NK-92 (cell line): ENCODE data around the gene PLEKHA7.

Experiments used
- DNase-seq: peaks from one replicate; lab custom pipeline; 2025; ENCODE audit not compliant: unreplicated experiment; lab: John Stamatoyannopoulos, UW

PLEKHA7 gene

DNA sequence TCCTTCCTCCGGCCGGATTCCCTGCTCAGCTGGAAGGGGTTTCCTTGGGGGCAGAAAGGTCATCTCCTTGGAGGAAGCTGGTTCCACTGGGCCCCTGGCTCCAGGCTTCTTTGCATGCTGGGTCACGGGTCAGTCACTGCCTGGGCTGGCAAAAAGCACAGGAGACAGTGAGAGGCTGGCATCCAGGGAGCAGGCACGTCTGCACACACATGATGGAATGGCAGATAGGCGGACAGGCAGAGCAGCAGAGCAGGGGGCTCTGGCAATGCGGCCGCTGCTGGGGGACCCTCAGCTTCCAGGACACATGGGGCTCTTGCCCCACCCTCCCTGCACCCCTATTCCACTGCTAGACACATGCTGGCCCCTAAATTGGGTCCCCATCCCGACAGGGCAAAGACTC lies 235.3 kb downstream of the PLEKHA7 start:
- no peak for DNase-seq

DNA sequence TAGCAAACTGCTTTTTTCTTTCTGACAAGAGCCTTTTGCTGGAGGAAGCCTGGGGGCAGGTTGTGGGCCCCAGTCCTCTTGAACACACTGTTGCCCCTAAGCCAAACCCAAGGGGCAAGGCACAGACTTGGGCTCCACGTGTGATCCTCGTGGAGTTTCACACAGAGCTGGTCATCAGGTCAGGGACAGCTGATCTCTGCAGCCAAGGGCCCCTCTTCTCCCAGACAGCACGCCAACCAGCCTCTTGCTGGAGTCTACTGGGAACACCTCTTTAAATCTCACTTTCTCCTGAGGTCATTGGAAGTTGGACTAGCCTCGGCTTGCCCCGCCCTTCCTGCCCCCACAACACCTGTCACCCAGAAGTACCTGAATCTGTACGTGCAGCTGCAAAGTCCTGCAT lies 235.9 kb downstream of the PLEKHA7 start:
- DNase-seq = no peak

DNA sequence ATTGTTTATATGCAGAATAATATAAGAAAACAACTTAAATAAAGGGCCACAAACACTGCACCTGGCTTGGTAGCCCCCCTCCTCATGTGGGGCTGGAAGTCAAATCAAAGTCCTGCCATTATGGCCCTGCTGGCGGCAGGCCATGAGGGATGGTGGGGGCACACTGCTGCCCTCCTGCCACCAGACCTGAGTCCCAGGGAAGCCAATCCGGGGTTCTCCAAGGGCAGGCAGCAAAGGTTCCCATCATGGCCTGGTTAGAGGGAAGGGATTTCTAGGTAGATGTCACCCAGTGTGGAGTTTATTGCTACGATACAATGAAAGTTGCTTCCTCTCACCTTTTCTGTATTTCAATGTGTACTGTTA lies 236.6 kb downstream of the PLEKHA7 start:
- DNase-seq = no peak

DNA sequence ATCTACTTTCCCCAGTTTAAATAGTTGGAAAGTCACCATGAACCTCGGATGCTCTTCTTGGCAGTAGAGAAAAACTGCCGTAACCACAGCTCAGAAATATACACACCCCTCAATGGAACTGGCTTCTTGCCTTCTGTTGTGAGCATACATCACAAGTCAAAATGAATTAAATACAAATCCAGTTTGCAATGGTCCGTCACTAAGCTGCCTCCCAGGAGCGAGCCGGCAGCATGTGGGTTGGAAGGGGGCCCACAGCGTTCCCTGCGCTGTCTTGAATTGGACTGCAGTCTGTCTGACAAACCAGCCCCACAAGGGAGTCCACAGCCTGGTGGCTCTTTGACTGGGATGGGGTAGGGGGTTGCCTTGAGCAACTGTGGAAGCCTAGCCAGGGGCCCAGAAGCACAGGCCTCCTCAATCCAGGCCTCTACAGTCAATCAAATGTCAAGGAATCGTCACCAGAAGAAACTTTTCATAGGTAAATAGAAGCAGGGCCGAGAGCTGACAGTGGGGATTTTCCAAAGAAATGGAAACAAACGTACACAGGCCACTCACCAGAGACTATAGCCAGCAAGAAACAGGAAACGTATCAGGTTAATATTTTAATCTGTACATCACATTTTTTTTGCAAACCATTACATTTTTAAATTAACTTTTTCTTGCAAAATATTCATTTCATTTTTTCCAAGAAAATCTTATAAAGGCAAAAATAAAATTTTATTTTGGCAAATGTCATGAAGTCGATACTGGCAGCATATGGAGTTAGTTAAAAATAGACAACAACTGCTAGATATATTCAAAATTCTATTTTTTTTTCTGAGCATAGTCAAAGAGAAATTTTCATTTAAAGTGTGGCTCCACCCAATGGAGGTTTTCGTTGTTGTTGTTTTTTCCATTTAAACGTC lies 237.3 kb downstream of the PLEKHA7 start:
- DNase-seq = no peak

DNA sequence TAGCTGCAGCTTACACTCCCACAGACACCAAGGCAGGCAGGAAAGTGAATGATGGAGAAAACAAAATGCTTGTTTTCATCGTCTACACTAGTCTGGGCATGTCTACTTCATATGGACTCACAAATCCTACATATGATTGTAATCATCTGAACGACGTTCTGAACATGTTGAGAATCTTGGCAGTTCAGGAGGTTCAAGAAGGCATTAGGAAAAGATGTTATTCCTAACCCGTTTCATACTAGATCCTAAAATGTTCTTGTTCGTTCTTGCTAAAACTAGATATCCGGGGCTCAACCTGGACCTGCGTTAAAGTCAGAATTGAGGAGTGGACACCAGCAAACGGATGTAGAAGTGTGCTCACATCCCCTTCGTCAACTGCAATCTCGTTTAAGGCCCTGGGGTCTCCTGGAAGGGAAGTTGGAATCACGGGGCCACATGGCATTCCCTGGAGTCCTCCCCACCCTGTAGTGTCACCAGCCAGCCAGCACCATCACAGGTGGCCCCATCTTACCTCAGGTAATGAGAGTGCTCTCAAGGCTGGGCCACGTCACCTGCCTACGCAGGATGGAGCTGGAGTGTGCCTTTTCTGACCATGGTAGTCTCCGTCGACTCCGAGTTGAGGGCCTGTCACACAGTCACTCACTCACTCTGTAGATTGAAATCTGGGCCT lies 238.5 kb downstream of the PLEKHA7 start:
- no peak for DNase-seq

DNA sequence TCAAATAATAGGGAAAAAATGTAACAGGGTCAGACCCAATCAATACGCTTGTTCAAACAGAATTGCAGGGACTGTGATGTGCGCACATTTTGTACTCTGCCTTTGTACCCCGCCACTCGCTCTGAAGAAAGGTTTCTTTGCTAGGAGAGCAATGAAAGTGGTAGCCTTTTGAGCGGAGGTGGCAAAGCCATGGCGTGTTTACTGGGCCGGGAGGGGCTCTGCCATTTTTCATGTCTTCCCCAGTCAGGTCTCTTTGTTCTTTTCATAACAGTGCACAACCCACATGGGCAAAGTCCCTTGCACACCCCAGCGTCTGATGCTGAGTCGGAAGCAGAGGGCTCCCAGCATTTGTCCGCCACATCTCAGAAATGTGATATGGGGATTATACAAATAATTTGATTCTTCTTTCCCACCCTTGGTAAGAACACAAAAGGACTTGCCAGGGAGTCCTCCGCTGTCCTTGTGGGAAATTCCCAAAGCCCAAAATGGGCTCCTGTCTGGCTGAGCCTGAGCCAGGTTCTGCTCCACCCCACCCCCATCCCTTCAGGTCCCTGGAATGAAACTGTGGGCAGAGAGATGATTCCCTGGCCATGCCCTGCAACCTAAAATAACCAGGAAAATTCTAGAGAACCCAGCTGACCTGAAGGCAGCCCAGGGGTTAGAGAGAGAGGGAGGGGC lies 239.1 kb downstream of the PLEKHA7 start:
- DNase-seq = no peak

DNA sequence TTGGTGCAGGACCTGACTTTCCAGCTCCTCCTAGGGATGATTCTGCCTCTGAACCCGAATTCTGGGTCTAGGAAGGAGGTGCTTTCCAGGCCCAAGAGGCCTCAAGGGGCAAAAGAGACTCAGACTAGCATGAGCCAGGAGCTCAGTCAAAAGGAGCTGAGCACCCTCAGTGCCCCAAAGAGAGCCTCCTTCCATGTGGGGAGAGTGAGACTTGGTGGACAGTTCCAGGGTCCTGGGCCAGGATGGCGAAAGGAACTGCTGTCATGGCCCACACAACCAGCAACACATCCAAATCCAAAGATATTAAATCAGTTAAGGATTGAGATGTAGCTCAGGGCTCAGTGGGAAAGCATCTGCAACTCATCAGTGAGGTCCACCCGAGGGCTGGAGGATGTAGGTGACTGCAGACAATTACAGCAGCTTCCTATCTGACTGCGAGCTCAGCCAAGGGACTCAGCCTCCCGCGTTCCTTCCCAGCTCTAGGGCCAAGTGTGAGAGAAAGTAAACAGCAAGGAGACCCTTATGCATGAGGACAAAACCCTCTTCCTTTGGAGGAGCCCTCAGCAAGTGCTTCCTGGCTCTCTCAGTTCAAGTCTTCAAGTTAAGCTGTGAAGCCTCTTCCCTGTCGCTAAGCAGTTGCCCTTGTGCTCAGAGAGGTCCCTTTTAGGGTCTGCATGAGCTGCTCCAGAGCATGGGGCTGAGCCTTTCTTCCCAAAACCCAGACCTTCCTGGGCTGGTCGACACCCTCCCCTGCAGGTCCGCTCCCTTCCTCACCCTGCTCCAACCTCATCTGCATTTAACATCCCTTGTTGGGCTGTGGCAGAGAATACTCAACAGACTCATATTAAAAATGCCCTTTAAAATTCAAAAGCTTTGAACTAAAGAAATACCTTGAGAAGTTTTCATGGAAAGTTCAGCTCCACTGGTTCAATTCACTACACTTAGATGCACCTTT lies 240.0 kb downstream of the PLEKHA7 start:
- DNase-seq = no peak

DNA sequence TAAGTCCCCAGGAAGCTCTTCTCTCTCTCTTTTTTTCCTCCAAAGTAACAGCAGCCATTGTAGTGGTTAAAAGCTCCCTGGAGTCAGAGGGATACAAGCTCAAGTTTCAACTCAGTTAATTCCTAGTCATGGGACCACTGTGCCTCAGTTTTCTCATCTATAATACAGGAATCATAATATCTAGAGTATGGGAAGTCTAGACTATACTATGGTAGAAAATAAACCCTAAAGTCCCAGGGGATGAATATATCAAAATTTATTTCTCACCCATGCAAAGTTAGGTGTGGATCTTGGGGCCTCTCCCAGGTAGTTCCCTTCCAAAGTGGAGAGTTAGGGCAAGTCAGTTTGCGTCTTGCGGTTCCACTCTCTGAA lies 242.1 kb downstream of the PLEKHA7 start:
- no peak for DNase-seq

DNA sequence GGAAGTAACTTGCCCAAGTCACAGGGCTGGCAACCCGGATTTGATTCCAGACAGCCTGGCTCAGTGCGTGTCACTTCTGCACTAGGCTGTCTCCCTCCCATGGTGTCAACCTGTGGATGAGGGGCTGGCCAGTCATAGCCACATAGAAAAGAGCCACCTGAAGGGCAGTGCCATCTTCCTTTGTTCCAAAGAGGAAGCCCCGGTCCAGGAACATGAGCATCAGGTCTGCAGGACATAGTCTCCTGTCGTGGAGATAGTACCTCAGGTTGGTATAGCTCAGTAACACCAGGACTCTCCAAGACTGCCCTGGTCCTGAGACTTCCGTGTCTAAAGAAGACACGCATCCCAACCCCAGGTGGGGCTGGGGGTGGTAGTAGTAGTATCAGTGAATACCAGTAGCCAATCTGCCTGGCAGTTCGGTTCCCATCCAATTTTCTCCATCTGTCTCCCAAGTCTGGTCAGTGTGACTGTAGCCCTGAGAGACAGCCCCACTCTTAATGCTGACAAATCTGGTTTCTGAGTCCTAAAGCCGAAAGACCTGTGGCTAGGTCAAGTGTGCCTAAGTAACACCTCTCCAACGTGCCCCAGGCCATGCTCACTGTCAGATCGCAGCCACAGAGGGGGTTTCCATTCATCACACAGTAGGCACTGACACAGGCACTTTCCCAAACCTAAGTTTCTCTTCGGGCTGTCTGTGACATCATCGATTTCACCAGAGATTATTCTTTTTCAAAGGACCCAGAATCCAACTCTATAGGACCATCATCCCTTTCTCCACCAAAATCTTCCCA lies 242.7 kb downstream of the PLEKHA7 start:
- DNase-seq = no peak

DNA sequence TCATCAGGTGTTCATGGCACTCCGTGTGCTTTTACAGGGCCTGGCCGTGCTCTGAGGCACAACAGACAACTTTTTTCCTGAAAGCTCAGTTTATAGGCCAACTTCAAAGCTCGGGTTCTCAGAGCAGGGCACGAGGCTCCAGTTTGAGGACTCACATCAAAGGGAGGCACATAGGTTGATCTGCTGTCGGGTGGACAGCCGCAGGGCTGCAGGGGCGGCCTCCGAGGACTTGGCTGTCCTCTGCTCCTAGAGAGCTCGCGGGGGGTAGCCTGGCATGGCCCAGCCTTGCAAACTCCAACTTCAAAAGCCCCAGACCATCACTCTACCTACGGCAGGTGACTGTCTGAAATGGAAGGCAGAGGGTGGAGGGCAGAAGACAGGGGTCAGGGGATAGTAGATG lies 244.2 kb downstream of the PLEKHA7 start:
- no peak for DNase-seq

DNA sequence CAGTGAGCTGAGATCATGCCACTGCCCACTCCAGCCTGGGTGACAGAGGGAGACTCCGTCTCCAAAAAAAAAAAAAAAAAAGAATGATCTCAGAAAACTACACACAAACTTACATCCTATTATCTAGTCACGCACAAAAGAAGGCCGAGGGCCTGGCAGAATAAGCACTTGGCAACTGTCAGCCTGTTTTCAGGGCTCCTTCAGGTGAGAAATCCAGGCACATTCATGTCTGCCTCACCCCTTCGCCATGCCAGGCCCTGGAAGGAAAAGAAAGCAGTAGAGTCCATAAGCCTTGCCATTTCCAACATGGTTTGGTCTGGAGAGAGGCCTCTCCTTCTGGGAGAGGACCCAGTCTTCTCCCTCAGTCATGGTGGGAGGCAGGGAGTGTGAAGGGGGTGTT lies 244.8 kb downstream of the PLEKHA7 start:
- DNase-seq = no peak

DNA sequence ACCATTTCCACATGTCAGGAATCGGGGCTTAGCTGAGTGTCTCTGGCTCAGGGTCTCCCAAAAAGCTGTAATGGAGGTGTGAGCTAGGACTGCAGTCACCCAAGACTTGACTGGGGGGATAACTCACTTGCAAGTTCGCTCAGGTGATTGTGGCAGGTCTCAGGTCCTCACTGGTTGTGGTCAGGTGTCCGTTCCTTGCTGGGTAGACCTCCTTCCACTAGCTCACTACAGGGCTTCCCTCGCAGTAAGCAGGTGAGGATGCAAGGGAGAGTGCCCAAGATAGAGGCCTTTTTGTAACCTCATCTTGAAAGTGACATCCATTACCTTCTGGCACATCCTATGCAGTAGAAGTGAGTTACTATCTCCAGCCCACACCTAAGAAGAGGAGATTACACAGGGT lies 246.3 kb downstream of the PLEKHA7 start:
- DNase-seq = no peak

DNA sequence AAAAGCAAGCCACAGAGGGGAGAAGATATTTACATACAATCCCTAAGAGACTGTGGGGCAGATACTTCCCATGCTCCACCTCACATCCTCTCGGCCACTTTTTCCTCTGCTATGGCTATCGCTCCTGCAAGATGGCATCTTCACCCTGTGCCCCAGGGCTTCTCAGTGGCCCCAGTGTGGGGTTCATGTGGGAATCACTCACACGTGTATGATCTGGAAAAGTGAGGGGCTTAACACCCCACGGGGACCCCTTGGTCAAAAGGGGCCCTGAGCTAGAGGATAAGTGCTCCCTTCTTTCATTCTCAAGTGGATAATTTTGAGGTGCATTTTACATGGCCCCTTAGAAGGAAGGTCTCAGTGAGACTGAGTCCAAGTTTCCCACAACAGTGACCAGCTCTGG lies 247.1 kb downstream of the PLEKHA7 start:
- DNase-seq = no peak

DNA sequence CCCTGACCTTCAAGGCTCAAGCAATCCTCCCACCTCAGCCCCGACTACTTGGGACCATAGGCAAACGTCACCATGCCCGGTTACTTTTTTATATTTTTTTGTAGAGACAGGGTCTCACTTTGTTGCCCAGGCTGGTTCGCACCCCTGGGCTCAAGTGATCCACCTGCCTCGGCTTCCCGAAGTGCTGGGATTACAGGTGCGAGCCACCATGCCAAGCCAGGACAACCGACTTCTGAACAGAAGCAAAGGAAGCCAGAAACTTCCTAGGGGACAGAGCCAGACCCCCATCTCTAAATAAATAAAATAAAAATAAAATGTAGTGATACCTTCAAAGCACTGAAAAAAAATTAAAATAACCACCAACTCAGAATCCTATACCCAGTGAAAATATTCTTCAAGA lies 249.3 kb downstream of the PLEKHA7 start:
- no peak for DNase-seq

DNA sequence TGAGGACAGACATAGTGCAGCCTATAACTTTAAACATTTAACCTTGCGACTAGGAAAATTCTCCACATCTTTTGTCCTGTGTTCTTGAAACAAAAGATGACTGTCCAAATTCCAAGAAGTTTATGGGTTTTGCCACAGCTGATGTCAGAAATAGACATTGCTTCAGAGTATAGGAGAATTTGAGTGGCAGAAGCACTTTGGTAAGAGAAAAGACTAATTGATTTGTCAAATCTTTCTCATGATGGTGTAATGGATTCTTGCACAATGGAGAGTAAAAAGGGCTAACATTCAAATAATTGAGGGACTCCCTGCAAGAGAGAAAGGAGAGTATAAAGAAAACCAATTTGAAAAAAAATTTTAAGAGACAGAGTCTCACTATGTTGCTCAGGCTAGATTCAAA lies 250.5 kb downstream of the PLEKHA7 start:
- no peak for DNase-seq

DNA sequence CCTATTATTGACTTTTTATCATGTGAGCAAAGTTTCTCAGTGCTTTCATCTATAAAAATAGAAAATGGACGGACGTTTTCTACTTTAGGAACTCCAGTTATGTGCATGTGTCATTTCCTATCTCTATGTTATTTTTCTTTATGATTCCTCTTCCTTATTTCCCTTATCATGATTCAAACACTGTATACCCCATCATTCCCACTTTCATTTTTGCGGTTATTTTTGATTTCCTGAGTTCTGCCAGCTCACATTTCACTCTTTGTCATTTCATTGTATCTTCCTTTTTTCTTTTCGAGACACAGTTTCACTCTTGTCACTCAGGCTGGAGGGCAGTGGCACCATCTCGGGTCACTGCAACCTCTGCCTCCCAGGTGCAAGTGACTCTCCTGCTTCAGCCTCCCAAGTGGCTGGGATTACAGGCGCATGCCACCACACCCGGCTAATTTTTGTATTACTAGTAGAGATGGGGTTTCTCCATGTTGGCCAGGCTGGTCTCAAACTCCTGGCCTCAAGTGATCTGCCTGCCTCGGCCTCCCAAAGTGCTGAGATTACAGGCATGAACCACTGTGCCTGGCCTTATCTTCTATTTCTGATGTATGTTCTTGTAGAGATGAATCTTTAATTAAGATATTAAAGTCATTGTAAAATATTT lies 254.2 kb downstream of the PLEKHA7 start:
- no peak for DNase-seq

DNA sequence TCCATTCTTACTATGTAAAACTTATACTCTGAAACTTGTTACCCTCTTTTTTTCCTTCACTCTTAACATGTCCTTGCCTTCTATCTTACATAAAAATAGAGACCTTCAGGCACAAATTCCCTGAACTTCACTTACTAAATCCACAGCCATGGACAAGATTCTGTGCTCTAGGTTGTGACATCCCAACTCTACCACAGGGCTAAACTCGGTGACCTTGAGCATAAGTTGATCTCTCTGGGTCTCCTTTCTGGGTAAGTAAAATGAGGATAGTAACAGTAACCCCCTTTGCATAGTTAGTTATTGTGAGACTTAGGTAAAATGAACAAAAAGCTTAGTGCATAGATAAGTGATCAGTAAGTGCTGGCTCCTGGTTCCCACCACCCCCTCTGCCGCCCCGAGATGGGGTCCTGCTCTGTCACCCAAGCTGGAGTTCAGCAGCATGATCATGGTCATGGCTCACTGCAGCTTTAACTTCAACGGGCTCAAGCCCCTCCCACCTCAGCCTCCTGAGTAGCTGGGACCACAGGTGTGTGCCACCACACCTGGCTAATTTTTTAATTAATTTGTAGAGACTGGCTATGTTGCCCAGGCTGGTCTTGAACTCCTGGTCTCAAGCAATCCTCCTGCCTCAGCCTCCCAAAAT lies 255.7 kb downstream of the PLEKHA7 start:
- no peak for DNase-seq

DNA sequence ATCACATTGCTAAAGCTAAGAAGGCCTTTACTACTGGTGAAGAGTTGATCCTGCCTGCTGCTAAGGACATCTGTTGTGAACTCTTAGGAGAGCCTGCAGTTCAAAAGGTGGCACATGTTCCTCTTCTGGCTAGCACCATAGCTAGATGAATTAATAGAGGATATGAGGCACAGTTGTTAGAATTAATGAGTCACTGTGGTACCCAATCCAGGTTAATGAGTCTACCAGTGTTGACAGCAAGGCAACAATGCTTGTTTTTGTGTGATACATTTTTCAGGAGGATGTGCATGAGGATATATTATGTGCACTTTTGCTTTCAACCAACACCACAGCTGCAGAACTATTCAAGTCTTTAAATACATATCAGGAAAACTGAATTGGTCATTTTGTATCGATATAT lies 263.8 kb downstream of the PLEKHA7 start:
- no peak for DNase-seq

DNA sequence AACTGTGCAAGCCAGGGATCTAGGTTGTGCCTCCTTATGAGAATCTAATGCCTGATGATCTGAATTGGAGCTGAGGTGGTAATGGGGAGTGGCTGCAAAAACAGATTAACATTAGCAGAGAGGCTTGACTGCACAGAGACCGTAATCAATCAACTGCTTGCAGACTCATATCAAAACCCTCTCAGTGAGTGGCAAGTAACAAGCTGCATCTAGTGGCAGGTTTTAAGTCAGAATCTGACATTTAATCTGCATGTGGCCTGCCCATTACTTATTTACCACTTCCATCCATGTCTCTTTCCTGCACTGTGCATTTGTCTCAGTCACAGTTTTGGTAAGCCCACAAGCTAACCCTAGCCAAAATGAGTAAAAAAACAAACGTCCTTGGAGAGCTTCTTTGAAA lies 264.5 kb downstream of the PLEKHA7 start:
- no peak for DNase-seq
